PFSK-1 (cell line): ENCODE data around the gene RBBP8NL.

ENCODE experiments used
- FOXP2 ChIP-seq: optimal IDR thresholded peaks from 2 replicates; pipeline ENCODE3; 2011; ENCODE audit warnings: borderline replicate concordance, control low read depth, inconsistent platforms; ENCODE audit not compliant: insufficient read depth; ENCODE audit errors: extremely low read length, extremely low read depth
- POLR2AphosphoS5 ChIP-seq: IDR thresholded peaks from 2 replicates; pipeline ENCODE4 v1.6.1; 2012; ENCODE audit warnings: low read depth, mild to moderate bottlenecking, control low read depth, low read length, moderate library complexity
- SIN3A ChIP-seq: IDR thresholded peaks from 2 replicates; pipeline ENCODE4 v1.6.1; 2012; ENCODE audit warnings: mild to moderate bottlenecking, low read length, moderate library complexity, borderline replicate concordance; ENCODE audit not compliant: insufficient read depth
- TAF1 ChIP-seq: IDR thresholded peaks from 2 replicates; pipeline ENCODE4 v1.6.1; 2012; ENCODE audit warnings: low read length, control low read depth, borderline replicate concordance; ENCODE audit not compliant: insufficient read depth
- TF ChIP-seq, protein P1 (sequence below), 2 experiments: IDR thresholded peaks; 2 replicates each; pipeline versions ENCODE4 v1.6.1 to v1.8.0; 2011 to 2012; ENCODE audit warnings: low read depth in 2 of 2, low read length in 2 of 2, control low read depth in 1 of 2, inconsistent platforms in 1 of 2, mild to moderate bottlenecking in 1 of 2, moderate library complexity in 1 of 2; ENCODE audit not compliant: insufficient read depth in 1 of 2

Gene RBBP8NL

DNA sequence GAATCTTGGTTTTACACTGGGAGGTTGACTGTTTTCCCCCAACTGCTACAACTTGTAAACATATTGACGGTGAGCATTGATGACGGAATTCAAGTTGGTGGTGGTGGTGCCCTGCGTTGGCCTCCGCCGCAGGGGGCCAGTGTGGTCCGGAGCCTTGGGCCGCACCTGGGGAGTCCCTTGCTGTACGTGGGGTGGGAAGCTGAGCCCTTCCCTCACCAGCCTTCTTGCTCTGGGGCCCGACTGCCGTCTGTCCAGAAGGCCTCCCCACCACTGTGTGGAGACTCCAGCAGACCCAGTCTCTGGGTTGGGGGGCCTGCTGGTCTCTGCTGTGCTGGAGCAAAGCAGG lies 37.1 kb upstream of the RBBP8NL start:
- TF ChIP-seq FOXP2 (no peak), POLR2AphosphoS5 (no peak), SIN3A (no peak), TAF1 (no peak)
- TF ChIP-seq, protein P1, sequence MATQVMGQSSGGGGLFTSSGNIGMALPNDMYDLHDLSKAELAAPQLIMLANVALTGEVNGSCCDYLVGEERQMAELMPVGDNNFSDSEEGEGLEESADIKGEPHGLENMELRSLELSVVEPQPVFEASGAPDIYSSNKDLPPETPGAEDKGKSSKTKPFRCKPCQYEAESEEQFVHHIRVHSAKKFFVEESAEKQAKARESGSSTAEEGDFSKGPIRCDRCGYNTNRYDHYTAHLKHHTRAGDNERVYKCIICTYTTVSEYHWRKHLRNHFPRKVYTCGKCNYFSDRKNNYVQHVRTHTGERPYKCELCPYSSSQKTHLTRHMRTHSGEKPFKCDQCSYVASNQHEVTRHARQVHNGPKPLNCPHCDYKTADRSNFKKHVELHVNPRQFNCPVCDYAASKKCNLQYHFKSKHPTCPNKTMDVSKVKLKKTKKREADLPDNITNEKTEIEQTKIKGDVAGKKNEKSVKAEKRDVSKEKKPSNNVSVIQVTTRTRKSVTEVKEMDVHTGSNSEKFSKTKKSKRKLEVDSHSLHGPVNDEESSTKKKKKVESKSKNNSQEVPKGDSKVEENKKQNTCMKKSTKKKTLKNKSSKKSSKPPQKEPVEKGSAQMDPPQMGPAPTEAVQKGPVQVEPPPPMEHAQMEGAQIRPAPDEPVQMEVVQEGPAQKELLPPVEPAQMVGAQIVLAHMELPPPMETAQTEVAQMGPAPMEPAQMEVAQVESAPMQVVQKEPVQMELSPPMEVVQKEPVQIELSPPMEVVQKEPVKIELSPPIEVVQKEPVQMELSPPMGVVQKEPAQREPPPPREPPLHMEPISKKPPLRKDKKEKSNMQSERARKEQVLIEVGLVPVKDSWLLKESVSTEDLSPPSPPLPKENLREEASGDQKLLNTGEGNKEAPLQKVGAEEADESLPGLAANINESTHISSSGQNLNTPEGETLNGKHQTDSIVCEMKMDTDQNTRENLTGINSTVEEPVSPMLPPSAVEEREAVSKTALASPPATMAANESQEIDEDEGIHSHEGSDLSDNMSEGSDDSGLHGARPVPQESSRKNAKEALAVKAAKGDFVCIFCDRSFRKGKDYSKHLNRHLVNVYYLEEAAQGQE (IDR thresholded peaks at IDR 0.05; ENCODE audit: insufficient read depth in 1 of 2, low read depth in 2 of 2, low read length in 2 of 2): no peak

DNA sequence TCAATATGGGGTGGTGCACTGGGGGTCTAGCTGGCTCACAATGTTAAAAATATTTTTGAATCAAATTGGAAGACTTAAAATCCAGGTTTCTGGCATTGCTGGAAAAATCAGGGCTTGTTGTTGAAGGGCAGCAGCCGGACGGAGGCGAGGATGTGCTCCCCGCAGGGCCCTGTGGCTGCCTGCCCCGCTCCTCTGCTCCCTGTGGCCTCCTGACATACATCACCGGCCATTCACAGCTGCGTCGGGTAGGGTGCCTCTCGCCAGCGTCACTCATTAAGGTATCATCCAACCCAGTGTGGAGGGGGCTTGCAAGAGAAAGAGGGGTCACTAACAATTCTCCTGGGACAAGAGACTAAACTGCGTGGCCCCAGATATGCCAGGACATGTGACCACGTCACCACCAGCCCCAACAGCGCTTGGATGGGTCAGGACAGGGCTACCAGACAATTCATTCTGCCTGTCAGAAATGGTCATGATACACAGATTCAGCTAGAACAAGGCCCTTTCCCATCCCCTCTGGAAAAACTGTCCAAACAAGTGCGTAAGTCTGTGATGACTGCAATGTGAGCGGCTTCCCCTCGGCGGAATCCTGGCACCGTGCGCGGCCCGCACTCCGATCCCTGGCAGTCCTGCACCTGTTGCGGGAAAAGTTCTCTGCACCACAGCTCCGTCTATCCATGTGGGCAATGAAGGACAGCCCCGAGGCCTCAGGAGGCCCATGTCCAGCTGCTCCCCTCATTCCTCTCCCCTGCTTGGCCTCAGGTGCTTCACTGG lies 36.5 kb upstream of the RBBP8NL start:
- no peak for TF ChIP-seq TAF1

DNA sequence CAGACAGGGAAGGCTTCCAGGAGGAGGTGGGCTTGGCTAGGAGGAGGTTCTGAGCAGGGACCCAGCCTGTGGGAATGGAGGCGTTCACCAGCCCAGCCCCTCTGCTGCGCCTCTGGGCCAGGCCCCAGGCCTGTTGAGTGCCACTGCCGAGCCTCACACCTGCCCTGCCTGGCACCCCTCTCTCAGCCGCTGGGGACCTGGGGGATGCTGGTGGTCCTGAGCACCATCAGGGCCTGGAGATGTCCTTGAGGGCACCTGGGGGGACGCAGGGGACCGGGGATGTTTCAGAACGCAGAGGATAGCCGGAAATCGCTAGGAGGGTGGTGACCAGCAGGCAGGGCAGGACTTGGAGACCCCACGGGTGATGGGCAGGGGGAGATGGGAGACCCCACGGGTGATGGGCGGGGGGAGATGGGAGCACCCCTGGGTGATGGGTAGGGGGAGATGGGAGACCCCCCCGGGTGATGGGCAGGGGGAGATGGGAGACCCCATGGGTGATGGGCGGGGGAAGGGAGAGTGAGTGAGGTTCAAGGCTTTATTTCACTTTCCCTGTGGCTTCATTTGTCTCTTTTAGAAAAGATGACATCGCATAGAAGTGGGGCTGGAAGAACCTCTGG lies 35.7 kb upstream of the RBBP8NL start:
- no peak for TF ChIP-seq FOXP2
- TF ChIP-seq SIN3A: no peak
- TF ChIP-seq TAF1: no peak
- no peak for TF ChIP-seq POLR2AphosphoS5
- TF ChIP-seq, protein P1 (IDR thresholded peaks at IDR 0.05; ENCODE audit: insufficient read depth in 1 of 2, low read depth in 2 of 2, low read length in 2 of 2): no peak

DNA sequence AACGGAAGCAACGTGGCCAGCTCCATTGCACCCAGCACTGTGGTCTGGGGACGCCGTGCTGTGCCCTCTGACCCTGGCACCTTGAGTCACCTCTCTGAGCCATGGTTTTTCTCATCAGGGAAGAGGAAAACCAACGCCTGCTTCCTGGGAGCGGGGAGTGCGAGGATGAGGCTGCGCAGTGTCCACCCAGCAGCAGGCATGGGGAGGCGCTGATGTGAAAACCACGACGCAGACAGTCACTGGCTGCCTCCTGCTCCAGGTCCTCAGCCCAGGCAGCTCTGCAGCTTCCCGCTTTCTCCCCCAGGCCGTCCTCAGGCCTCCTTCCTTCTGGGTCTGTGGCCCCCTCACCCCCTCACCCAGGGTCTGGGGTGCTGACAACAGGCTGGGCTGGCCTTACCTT lies 34.5 kb upstream of the RBBP8NL start:
- TF ChIP-seq FOXP2 (no peak), SIN3A (no peak), POLR2AphosphoS5 (no peak), TAF1 (no peak)
- TF ChIP-seq, protein P1 (IDR thresholded peaks at IDR 0.05; ENCODE audit: insufficient read depth in 1 of 2, low read depth in 2 of 2, low read length in 2 of 2): no peak

DNA sequence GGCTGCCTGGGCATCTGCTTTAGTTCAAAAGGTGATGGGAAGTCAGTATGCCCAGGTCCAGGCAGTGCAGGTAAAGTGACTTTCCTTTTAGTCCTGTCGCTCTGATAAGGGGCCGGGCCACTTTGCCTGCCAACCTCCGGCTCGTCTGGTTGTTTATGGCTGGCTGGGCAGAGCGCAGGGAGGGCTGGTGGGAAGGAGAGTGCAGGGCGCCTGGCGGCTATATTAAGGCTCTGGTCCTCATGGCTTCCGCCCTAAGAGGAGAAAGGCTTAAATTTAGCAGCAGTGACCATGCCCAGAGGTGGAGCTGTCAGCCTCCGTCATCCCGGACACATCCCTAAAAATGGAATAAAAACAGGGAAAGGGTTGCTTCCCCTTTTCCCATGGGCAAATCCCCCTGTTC lies 33.8 kb upstream of the RBBP8NL start:
- TF ChIP-seq TAF1 (no peak), POLR2AphosphoS5 (no peak), FOXP2 (no peak), SIN3A (no peak)
- TF ChIP-seq, protein P1 (IDR thresholded peaks at IDR 0.05; ENCODE audit: insufficient read depth in 1 of 2, low read depth in 2 of 2, low read length in 2 of 2): no peak
